WTC11 (cell line): Measurements from ENCODE around the gene SUCLG2. TPM values are rescaled to one million over a fixed set of nuclear protein-coding genes. Genes with fewer than 3 reads are reported as not detected.

ENCODE experiments used
- ATAC-seq: fragments of 200-7000 bp; cut with Tn5 transposase; 2 replicates; pipeline ENCODE4 v1.10.0; 2021; ENCODE audit warnings: mild to moderate bottlenecking, moderate library complexity
- CTCF ChIA-PET: fragments of 300-600 bp; sonication (Branson Sonifier 250); formaldehyde crosslinking; loops from one replicate; lab custom pipeline; 2021; ENCODE audit warnings: antibody characterized with exemption; lab: Charles Lee
- POLR2A ChIA-PET: fragments of 350-600 bp; sonication (Branson Sonifier 250); formaldehyde crosslinking; loops from one replicate; lab custom pipeline; 2021; ENCODE audit warnings: antibody characterized with exemption; lab: Charles Lee
- DNase-seq: peaks from one replicate; pipeline ENCODE4 v3.0.0; 2021; ENCODE audit warnings: low spot score
- H3K27ac Mint-ChIP-seq: 2 replicates; pipeline ENCODE4 v1.8.0; 2021; ENCODE audit warnings: mixed read lengths
- H3K27me3 Mint-ChIP-seq: 2 replicates; pipeline ENCODE4 v1.8.0; 2021; ENCODE audit warnings: low read depth, mild to moderate bottlenecking, moderate library complexity, mixed read lengths
- H3K36me3 Mint-ChIP-seq: 2 replicates; pipeline ENCODE4 v1.8.0; 2021; ENCODE audit warnings: mixed read lengths
- H3K4me1 Mint-ChIP-seq: 2 replicates; pipeline ENCODE4 v1.8.0; 2022; ENCODE audit warnings: mixed read lengths
- H3K4me3 Mint-ChIP-seq: 2 replicates; pipeline ENCODE4 v1.8.0; 2021; ENCODE audit warnings: mild to moderate bottlenecking, moderate library complexity, mixed read lengths
- H3K9me3 Mint-ChIP-seq: 2 replicates; pipeline ENCODE4 v1.8.0; 2021; ENCODE audit warnings: mixed read lengths
- EMX1 ChIP-seq: fragments of 250-450 bp; sonication (Bioruptor Pico); IDR thresholded peaks from 2 replicates; pipeline ENCODE4 v1.8.0; 2021; ENCODE audit warnings: mild to moderate bottlenecking
- FOXP1 ChIP-seq: sonication (generic); formaldehyde crosslinking; IDR thresholded peaks from 2 replicates; pipeline ENCODE4 v1.8.0; 2022; ENCODE audit warnings: missing genetic modification reagents, mild to moderate bottlenecking, moderate library complexity, borderline replicate concordance
- GABPB1 ChIP-seq: sonication (generic); formaldehyde crosslinking; IDR thresholded peaks from 2 replicates; pipeline ENCODE4 v1.8.1; 2023; ENCODE audit warnings: mild to moderate bottlenecking, missing genetic modification reagents
- GTF2I ChIP-seq: fragments of 250-450 bp; sonication (Bioruptor Pico); conservative IDR thresholded peaks from 2 replicates; pipeline ENCODE4 v1.4.0; 2021; ENCODE audit warnings: mild to moderate bottlenecking
- IRF2 ChIP-seq: sonication (generic); formaldehyde crosslinking; IDR thresholded peaks from 2 replicates; pipeline ENCODE4 v1.8.0; 2022; ENCODE audit warnings: low read depth, missing genetic modification reagents, borderline replicate concordance
- JUN ChIP-seq: sonication (generic); formaldehyde crosslinking; IDR thresholded peaks from 2 replicates; pipeline ENCODE4 v1.8.0; 2023; ENCODE audit warnings: mild to moderate bottlenecking, missing genetic modification reagents
- KAT7 ChIP-seq: sonication (generic); formaldehyde crosslinking; IDR thresholded peaks from 2 replicates; pipeline ENCODE4 v1.8.1; 2023; ENCODE audit warnings: missing genetic modification reagents, mild to moderate bottlenecking, borderline replicate concordance
- MXD4 ChIP-seq: fragments of 250-450 bp; sonication (Bioruptor Pico); IDR thresholded peaks from 2 replicates; pipeline ENCODE4 v1.8.0; 2021; ENCODE audit warnings: mild to moderate bottlenecking, moderate library complexity, borderline replicate concordance
- MYBL2 ChIP-seq: sonication (generic); formaldehyde crosslinking; IDR thresholded peaks from 2 replicates; pipeline ENCODE4 v1.8.1; 2023; ENCODE audit warnings: mild to moderate bottlenecking, moderate library complexity, missing genetic modification reagents
- NFE2L1 ChIP-seq: sonication (generic); formaldehyde crosslinking; IDR thresholded peaks from 2 replicates; pipeline ENCODE4 v1.8.1; 2023; ENCODE audit warnings: missing genetic modification reagents
- NR1H2 ChIP-seq: sonication (generic); formaldehyde crosslinking; IDR thresholded peaks from 2 replicates; pipeline ENCODE4 v1.9.0; 2021; ENCODE audit warnings: mild to moderate bottlenecking, moderate library complexity, missing genetic modification reagents
- NR3C1 ChIP-seq: sonication (generic); formaldehyde crosslinking; conservative IDR thresholded peaks from 2 replicates; pipeline ENCODE4 v1.8.1; 2023; ENCODE audit warnings: low read depth, mild to moderate bottlenecking, missing genetic modification reagents
- SP1 ChIP-seq: sonication (generic); formaldehyde crosslinking; conservative IDR thresholded peaks from 2 replicates; pipeline ENCODE4 v1.8.1; 2022; ENCODE audit warnings: missing genetic modification reagents
- ZNF138 ChIP-seq: sonication (generic); formaldehyde crosslinking; conservative IDR thresholded peaks from 2 replicates; pipeline ENCODE4 v1.8.1; 2022; ENCODE audit warnings: mild to moderate bottlenecking, moderate library complexity, missing genetic modification reagents
- ZNF281 ChIP-seq: sonication (generic); formaldehyde crosslinking; IDR thresholded peaks from 2 replicates; pipeline ENCODE4 v1.8.0; 2023; ENCODE audit warnings: mild to moderate bottlenecking, missing genetic modification reagents
- total RNA-seq: library from RNA; stranded (reverse); gene quantifications from 3 replicates; pipeline ENCODE4 v1.2.3, GENCODE V29; 2021
- TF ChIP-seq, protein P1 (sequence below): fragments of 250-450 bp; sonication (Bioruptor Pico); IDR thresholded peaks from 2 replicates; pipeline ENCODE4 v2.1.2; 2022; ENCODE audit warnings: mild to moderate bottlenecking, moderate library complexity
- TF ChIP-seq, protein P2 (sequence below): sonication (generic); formaldehyde crosslinking; IDR thresholded peaks from 2 replicates; pipeline ENCODE4 v1.8.0; 2022; ENCODE audit warnings: mild to moderate bottlenecking, missing genetic modification reagents
- TF ChIP-seq, protein P3 (sequence below): sonication (generic); formaldehyde crosslinking; IDR thresholded peaks from 2 replicates; pipeline ENCODE4 v1.8.1; 2022; ENCODE audit warnings: low read depth, mild to moderate bottlenecking, moderate library complexity, missing genetic modification reagents, borderline replicate concordance
- TF ChIP-seq, protein P4 (sequence below): sonication (generic); formaldehyde crosslinking; IDR thresholded peaks from 2 replicates; pipeline ENCODE4 v1.8.0; 2023; ENCODE audit warnings: missing genetic modification reagents
- TF ChIP-seq, protein P5 (sequence below): sonication (generic); formaldehyde crosslinking; IDR thresholded peaks from 2 replicates; pipeline ENCODE4 v1.8.1; 2023; ENCODE audit warnings: mild to moderate bottlenecking, missing genetic modification reagents

Gene SUCLG2
- total RNA-seq, 1 experiment from 2014 or later, result 39.7 TPM

GRCh38 chr3:67610458-67610857 lies 44.0 kb downstream of the SUCLG2 start:
- DNase-seq (no peak), ATAC-seq (no peak)
- H3K27me3 Mint-ChIP-seq, result no peaks in the 10 kb centered on the region
- TF ChIP-seq ZNF138 (CRISPR knock-in tag), result no peak
- TF ChIP-seq GTF2I (CRISPR knock-in tag), result no peak
- TF ChIP-seq MYBL2 (CRISPR knock-in tag), result no peak
- TF ChIP-seq SP1, result no peak
- no peak for TF ChIP-seq NR3C1 (CRISPR knock-in tag)
- TF ChIP-seq NFE2L1 (CRISPR knock-in tag), result no peak
- TF ChIP-seq EMX1 (CRISPR knock-in tag), result no peak
- TF ChIP-seq, protein P1, sequence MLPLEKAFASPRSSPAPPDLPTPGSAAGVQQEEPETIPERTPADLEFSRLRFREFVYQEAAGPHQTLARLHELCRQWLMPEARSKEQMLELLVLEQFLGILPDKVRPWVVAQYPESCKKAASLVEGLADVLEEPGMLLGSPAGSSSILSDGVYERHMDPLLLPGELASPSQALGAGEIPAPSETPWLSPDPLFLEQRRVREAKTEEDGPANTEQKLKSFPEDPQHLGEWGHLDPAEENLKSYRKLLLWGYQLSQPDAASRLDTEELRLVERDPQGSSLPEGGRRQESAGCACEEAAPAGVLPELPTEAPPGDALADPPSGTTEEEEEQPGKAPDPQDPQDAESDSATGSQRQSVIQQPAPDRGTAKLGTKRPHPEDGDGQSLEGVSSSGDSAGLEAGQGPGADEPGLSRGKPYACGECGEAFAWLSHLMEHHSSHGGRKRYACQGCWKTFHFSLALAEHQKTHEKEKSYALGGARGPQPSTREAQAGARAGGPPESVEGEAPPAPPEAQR (CRISPR knock-in tag), result no peak
- TF ChIP-seq, protein P2, sequence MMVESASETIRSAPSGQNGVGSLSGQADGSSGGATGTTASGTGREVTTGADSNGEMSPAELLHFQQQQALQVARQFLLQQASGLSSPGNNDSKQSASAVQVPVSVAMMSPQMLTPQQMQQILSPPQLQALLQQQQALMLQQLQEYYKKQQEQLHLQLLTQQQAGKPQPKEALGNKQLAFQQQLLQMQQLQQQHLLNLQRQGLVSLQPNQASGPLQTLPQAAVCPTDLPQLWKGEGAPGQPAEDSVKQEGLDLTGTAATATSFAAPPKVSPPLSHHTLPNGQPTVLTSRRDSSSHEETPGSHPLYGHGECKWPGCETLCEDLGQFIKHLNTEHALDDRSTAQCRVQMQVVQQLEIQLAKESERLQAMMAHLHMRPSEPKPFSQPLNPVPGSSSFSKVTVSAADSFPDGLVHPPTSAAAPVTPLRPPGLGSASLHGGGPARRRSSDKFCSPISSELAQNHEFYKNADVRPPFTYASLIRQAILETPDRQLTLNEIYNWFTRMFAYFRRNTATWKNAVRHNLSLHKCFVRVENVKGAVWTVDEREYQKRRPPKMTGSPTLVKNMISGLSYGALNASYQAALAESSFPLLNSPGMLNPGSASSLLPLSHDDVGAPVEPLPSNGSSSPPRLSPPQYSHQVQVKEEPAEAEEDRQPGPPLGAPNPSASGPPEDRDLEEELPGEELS (CRISPR knock-in tag), result no peak
- no peak for TF ChIP-seq NR1H2 (CRISPR knock-in tag)
- TF ChIP-seq FOXP1 (CRISPR knock-in tag), result no peak
- TF ChIP-seq GABPB1 (CRISPR knock-in tag), result no peak
- TF ChIP-seq ZNF281 (CRISPR knock-in tag), result no peak
- TF ChIP-seq, protein P3, sequence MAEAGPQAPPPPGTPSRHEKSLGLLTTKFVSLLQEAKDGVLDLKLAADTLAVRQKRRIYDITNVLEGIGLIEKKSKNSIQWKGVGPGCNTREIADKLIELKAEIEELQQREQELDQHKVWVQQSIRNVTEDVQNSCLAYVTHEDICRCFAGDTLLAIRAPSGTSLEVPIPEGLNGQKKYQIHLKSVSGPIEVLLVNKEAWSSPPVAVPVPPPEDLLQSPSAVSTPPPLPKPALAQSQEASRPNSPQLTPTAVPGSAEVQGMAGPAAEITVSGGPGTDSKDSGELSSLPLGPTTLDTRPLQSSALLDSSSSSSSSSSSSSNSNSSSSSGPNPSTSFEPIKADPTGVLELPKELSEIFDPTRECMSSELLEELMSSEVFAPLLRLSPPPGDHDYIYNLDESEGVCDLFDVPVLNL (CRISPR knock-in tag), result no peak
- TF ChIP-seq, protein P4, sequence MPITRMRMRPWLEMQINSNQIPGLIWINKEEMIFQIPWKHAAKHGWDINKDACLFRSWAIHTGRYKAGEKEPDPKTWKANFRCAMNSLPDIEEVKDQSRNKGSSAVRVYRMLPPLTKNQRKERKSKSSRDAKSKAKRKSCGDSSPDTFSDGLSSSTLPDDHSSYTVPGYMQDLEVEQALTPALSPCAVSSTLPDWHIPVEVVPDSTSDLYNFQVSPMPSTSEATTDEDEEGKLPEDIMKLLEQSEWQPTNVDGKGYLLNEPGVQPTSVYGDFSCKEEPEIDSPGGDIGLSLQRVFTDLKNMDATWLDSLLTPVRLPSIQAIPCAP (CRISPR knock-in tag), result no peak
- TF ChIP-seq JUN (CRISPR knock-in tag), result no peak
- no peak for TF ChIP-seq KAT7 (CRISPR knock-in tag)
- TF ChIP-seq, protein P5, sequence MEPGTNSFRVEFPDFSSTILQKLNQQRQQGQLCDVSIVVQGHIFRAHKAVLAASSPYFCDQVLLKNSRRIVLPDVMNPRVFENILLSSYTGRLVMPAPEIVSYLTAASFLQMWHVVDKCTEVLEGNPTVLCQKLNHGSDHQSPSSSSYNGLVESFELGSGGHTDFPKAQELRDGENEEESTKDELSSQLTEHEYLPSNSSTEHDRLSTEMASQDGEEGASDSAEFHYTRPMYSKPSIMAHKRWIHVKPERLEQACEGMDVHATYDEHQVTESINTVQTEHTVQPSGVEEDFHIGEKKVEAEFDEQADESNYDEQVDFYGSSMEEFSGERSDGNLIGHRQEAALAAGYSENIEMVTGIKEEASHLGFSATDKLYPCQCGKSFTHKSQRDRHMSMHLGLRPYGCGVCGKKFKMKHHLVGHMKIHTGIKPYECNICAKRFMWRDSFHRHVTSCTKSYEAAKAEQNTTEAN (CRISPR knock-in tag), result no peak
- TF ChIP-seq MXD4, result no peak
- no peak for TF ChIP-seq IRF2
- peaks cover 17% of the 10 kb centered on the region for H3K4me1 Mint-ChIP-seq
- no peak overlapping the region for H3K27ac Mint-ChIP-seq
- ChIA-PET POLR2A (no interaction called here), CTCF (no interaction called here)
- H3K36me3 Mint-ChIP-seq, result peaks cover 29% of the 10 kb centered on the region
- no peak overlapping the region for H3K4me3 Mint-ChIP-seq
- H3K9me3 Mint-ChIP-seq, result no peaks in the 10 kb centered on the region
